KMS-11 (cell line): ENCODE data around the gene GOSR2.

Experiments
- H2AFZ ChIP-seq: fragments of 200-600 bp; sonication (generic); 2 replicates; pipeline ENCODE4 v1.6.1; 2016; ENCODE audit warnings: antibody characterized with exemption, mixed run types, low read depth
- H3K27ac ChIP-seq: fragments of 200-600 bp; sonication (generic); 2 replicates; pipeline ENCODE4 v1.6.1; 2016; ENCODE audit warnings: mild to moderate bottlenecking, mixed run types
- H3K27me3 ChIP-seq: fragments of 200-600 bp; sonication (generic); 2 replicates; pipeline ENCODE4 v1.6.1; 2017; ENCODE audit warnings: mild to moderate bottlenecking, low read depth, mixed run types, moderate library complexity; ENCODE audit not compliant: insufficient read depth
- H3K36me3 ChIP-seq: fragments of 200-600 bp; sonication (generic); 2 replicates; pipeline ENCODE4 v1.6.1; 2017; ENCODE audit warnings: mild to moderate bottlenecking, mixed run types; ENCODE audit not compliant: insufficient read depth
- H3K4me1 ChIP-seq: fragments of 200-600 bp; sonication (generic); 2 replicates; pipeline ENCODE4 v1.6.1; 2016; ENCODE audit warnings: mild to moderate bottlenecking, low read depth, mixed run types; ENCODE audit not compliant: poor library complexity, severe bottlenecking
- H3K4me2 ChIP-seq: fragments of 200-600 bp; sonication (generic); 2 replicates; pipeline ENCODE4 v1.7.0; 2016; ENCODE audit warnings: mild to moderate bottlenecking, mixed run types
- H3K4me3 ChIP-seq: fragments of 200-600 bp; sonication (generic); IDR thresholded peaks from 2 replicates; pipeline ENCODE4 v1.6.1; 2017; ENCODE audit warnings: low read depth, low read length, mixed read lengths; ENCODE audit not compliant: insufficient read depth
- H3K79me2 ChIP-seq: fragments of 200-600 bp; sonication (generic); 2 replicates; pipeline ENCODE4 v1.6.1; 2016; ENCODE audit warnings: low read depth, mixed run types; ENCODE audit not compliant: insufficient read depth
- H3K9ac ChIP-seq: fragments of 200-600 bp; sonication (generic); 2 replicates; pipeline ENCODE4 v1.6.1; 2016; ENCODE audit warnings: mild to moderate bottlenecking, mixed run types
- H4K20me1 ChIP-seq: fragments of 200-600 bp; sonication (generic); 2 replicates; pipeline ENCODE4 v1.6.1; 2016; ENCODE audit warnings: mild to moderate bottlenecking, mixed run types; ENCODE audit not compliant: insufficient read depth
- CTCF ChIP-seq: fragments of 200-600 bp; sonication (generic); conservative IDR thresholded peaks from 2 replicates; pipeline ENCODE4 v1.6.1; 2017; ENCODE audit warnings: low read depth, mild to moderate bottlenecking, antibody characterized with exemption, low read length, moderate library complexity, mixed read lengths

Gene GOSR2

GRCh38 chr17:46884552-46884951 lies 38.4 kb upstream of the GOSR2 start:
- Histone ChIP-seq H4K20me1 (no peaks in the 10 kb centered on the region), H3K27ac (no peak overlapping the region), H2AFZ (no peak overlapping the region), H3K36me3 (no peaks in the 10 kb centered on the region), H3K4me1 (no peaks in the 10 kb centered on the region), H3K4me2 (no peak overlapping the region), H3K79me2 (no peaks in the 10 kb centered on the region), H3K9ac (no peak overlapping the region), H3K4me3 (no peak overlapping the region), H3K27me3 (no peaks in the 10 kb centered on the region)
- TF ChIP-seq CTCF, result no peak

GRCh38 chr17:46885415-46886309 lies 37.3 kb upstream of the GOSR2 start:
- Histone ChIP-seq H3K27ac (no peak overlapping the region), H3K79me2 (no peaks in the 10 kb centered on the region), H3K4me2 (no peak overlapping the region), H3K27me3 (no peaks in the 10 kb centered on the region), H3K4me3 (no peak overlapping the region), H2AFZ (no peak overlapping the region), H4K20me1 (no peaks in the 10 kb centered on the region), H3K9ac (no peak overlapping the region), H3K36me3 (no peaks in the 10 kb centered on the region), H3K4me1 (no peaks in the 10 kb centered on the region)
- TF ChIP-seq CTCF, result no peak

GRCh38 chr17:46886310-46886663 lies 36.7 kb upstream of the GOSR2 start:
- Histone ChIP-seq H2AFZ (no peak overlapping the region), H3K4me2 (no peak overlapping the region), H3K4me1 (no peaks in the 10 kb centered on the region), H3K27ac (no peak overlapping the region), H3K79me2 (no peaks in the 10 kb centered on the region), H3K36me3 (no peaks in the 10 kb centered on the region), H3K9ac (no peak overlapping the region), H3K4me3 (no peak overlapping the region), H3K27me3 (no peaks in the 10 kb centered on the region), H4K20me1 (no peaks in the 10 kb centered on the region)
- TF ChIP-seq CTCF, result no peak

- H2AFZ ChIP-seq, result no peak overlapping the region
- no peaks in the 10 kb centered on the region for H3K79me2 ChIP-seq
- H3K27me3 ChIP-seq, result no peaks in the 10 kb centered on the region
- H3K4me1 ChIP-seq, result no peaks in the 10 kb centered on the region
- H4K20me1 ChIP-seq, result no peaks in the 10 kb centered on the region
- no peak overlapping the region for H3K4me2 ChIP-seq
- no peak for TF ChIP-seq CTCF
- no peak overlapping the region for H3K27ac ChIP-seq
- no peak overlapping the region for H3K4me3 ChIP-seq
- no peaks in the 10 kb centered on the region for H3K36me3 ChIP-seq
- H3K9ac ChIP-seq, result no peak overlapping the region
Observed at GRCh38 chr17:46887717-46888116, 35.2 kb upstream of the GOSR2 start.
